Ectodermal cell (in vitro differentiated cells): ENCODE results near the gene CR1L.
"Not testable (repeated sequence)": the region's sequence is repeated elsewhere in the genome, so short reads cannot be mapped to it uniquely, and the experiment has no call there.

ENCODE experiments used
- H3K27ac ChIP-seq: 2 replicates; pipeline ENCODE4 v1.7.0; 2013; ENCODE audit warnings: mild to moderate bottlenecking, low read depth, low read length; ENCODE audit not compliant: insufficient read depth, poor library complexity, severe bottlenecking
- H3K27me3 ChIP-seq: 2 replicates; pipeline ENCODE4 v1.7.0; 2013; ENCODE audit warnings: mild to moderate bottlenecking, low read length; ENCODE audit not compliant: insufficient read depth, control insufficient read depth, poor library complexity, severe bottlenecking
- H3K36me3 ChIP-seq: one replicate; pipeline ENCODE4 v1.7.0; 2013; ENCODE audit warnings: low read length; ENCODE audit not compliant: control insufficient read depth, insufficient read depth
- H3K4me1 ChIP-seq: one replicate; pipeline ENCODE4 v1.7.0; 2013; ENCODE audit warnings: low read length; ENCODE audit not compliant: control insufficient read depth, insufficient read depth
- H3K4me3 ChIP-seq: 2 replicates; pipeline ENCODE4 v1.7.0; 2013; ENCODE audit warnings: low read depth, low read length, control low read depth; ENCODE audit not compliant: insufficient read depth
- H3K9me3 ChIP-seq: 2 replicates; pipeline ENCODE4 v1.7.0; 2013; ENCODE audit warnings: mild to moderate bottlenecking, low read length, moderate library complexity; ENCODE audit not compliant: control insufficient read depth
- WGBS, 2 experiments: methylation state at CpG; one replicate each; pipeline ENCODE4 v1.1.7; 2013; ENCODE audit warnings: missing lambda C conversion rate in 2 of 2; 5-methylcytosine and 5-hydroxymethylcytosine counted together

The CR1L gene

DNA sequence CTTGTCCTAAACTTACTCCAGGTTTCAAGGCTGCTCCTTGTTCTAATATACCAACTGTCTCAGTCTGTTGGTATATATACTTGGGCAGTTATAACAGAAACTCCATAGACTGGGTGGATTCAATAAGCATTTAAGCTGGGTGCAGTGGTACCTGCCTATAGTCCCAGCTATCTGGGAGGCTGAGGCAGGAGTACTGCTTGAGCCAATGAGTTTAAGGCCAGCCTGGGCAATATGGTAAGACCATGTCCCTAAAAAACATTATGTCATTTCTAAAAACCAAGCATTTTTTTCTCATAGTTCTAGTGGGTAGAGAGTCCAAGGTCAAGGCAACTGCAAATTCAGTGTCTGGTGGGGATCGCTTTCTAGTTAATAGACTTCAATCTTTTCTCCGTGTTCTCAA is 17.4 kb upstream of the CR1L start:
- 91 to 100% methylated on average over 2 of the region's 2 CpGs for WGBS, 2 experiments
- no peaks in the 10 kb centered on the region for H3K9me3 ChIP-seq
- no peak overlapping the region for H3K27ac ChIP-seq
- H3K36me3 ChIP-seq, result no peaks in the 10 kb centered on the region
- no peak overlapping the region for H3K4me3 ChIP-seq
- no peaks in the 10 kb centered on the region for H3K4me1 ChIP-seq
- no peaks in the 10 kb centered on the region for H3K27me3 ChIP-seq

DNA sequence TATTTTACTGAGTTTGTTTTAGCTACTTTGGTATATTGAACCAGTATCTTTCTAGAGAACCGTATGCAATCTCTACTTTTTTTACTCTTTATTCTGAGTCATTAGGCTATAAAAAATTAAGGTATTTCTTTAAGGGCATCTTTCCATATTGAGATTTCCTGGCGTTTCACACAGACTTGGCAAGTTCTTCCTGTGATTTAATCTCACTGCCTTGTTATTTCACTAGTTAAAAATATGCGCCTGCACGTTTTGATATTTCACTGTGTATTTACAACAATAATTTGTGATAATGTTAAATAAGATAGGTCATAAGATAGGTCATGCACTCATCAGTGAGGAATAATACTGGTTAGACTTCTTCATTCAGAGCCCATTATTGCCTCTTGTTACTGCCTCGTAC is 16.2 kb upstream of the CR1L start:
- WGBS, 2 experiments, result 92 to 96% methylated on average over 2 to 4 of the region's 5 CpGs
- H3K4me1 ChIP-seq, result no peaks in the 10 kb centered on the region
- H3K9me3 ChIP-seq, result no peaks in the 10 kb centered on the region
- no peak overlapping the region for H3K4me3 ChIP-seq
- H3K36me3 ChIP-seq, result no peaks in the 10 kb centered on the region
- H3K27ac ChIP-seq, result no peak overlapping the region
- H3K27me3 ChIP-seq, result no peaks in the 10 kb centered on the region

- no peaks in the 10 kb centered on the region for H3K9me3 ChIP-seq
- no peaks in the 10 kb centered on the region for H3K27me3 ChIP-seq
- no peaks in the 10 kb centered on the region for H3K4me1 ChIP-seq
- H3K36me3 ChIP-seq, result no peaks in the 10 kb centered on the region
- no peak overlapping the region for H3K27ac ChIP-seq
- H3K4me3 ChIP-seq, result no peak overlapping the region
- 69 to 87% methylated on average over 1 of the region's 1 CpG for WGBS, 2 experiments
Measured at GRCh38 chr1:207631137-207631536, 13.8 kb upstream of the CR1L start.

DNA sequence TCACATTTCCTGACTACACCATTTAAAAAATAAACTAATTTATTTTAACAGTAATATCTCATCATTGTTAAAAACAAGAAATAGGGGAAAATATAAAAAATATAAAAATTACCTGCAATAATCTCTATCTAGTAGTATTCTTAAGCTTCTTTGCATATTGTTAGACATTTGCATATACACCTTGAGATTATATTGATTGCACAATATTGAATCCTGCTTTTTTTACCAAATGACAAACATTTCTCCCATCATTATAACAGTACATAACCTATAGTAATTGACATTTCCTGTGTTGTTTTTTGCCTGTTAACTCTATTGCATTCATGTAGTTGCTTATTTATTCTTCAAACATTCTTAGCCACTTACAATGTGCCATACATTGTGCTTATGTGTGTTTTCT is 11.7 kb upstream of the CR1L start:
- H3K27ac ChIP-seq, result no peak overlapping the region

DNA sequence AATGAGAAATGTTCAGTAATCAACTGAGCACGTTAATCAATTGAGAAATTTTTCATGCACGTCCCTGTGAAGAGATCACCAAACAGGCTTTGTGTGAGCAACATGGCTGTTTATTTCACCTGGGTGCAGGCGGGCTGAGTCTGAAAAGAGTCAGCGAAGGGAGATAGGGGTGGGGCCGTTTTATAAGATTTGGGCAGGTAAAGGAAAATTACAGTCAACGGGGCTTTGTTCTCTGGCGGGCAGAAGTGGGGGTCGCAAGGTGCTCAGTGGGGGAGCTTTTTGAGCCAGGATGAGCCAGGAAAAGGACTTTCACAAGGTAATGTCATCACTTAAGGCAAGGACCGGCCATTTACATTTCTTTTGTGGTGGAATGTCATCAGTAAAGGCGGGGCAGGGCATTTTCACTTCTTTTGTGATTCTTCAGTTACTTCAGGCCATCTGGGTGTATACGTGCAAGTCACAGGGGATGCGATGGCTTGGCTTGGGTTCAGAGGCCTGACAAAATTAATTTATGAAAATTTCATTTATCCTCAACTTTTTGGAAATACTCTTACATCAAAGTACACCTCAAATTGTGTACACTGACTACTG is 11.1 kb upstream of the CR1L start:
- not testable (repeated sequence) for H3K36me3 ChIP-seq, H3K4me3 ChIP-seq

More for the DNA sequence above, 11.7 kb upstream of the CR1L start:
- Histone ChIP-seq H3K27me3 (no peaks in the 10 kb centered on the region), H3K4me1 (no peaks in the 10 kb centered on the region), H3K4me3 (no peak overlapping the region), H3K36me3 (no peaks in the 10 kb centered on the region), H3K9me3 (no peaks in the 10 kb centered on the region)

DNA sequence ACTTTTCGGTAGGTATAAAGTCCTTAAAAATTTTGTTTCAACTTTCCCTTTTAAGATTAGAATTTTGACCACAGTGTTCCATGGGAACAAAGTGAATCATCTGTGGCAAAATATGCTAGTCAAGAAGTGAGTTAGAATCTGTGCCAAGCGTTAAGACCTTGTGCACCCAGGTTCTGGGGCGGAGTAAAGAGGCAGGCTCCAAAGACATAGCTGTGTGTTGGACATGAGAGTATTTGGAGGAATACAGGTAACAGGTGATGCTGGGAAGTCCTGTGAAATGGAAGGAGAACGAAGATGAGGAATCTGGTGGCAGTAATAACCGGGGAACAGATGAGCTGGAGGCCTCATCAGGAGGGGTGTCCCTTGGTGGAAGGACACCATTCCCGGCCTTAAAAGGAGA is 10.6 kb upstream of the CR1L start:
- not testable (repeated sequence) for H3K36me3 ChIP-seq, H3K27me3 ChIP-seq, H3K27ac ChIP-seq, H3K4me3 ChIP-seq, H3K4me1 ChIP-seq, H3K9me3 ChIP-seq
- WGBS, 2 experiments, result 90% methylated on average over 6 of the region's 6 CpGs

More for the DNA sequence above, 11.1 kb upstream of the CR1L start:
- H3K9me3 ChIP-seq, H3K4me1 ChIP-seq, H3K27ac ChIP-seq, H3K27me3 ChIP-seq: not testable (repeated sequence)
- WGBS, 2 experiments, result 30 to 36% methylated on average over 12 of the region's 12 CpGs

DNA sequence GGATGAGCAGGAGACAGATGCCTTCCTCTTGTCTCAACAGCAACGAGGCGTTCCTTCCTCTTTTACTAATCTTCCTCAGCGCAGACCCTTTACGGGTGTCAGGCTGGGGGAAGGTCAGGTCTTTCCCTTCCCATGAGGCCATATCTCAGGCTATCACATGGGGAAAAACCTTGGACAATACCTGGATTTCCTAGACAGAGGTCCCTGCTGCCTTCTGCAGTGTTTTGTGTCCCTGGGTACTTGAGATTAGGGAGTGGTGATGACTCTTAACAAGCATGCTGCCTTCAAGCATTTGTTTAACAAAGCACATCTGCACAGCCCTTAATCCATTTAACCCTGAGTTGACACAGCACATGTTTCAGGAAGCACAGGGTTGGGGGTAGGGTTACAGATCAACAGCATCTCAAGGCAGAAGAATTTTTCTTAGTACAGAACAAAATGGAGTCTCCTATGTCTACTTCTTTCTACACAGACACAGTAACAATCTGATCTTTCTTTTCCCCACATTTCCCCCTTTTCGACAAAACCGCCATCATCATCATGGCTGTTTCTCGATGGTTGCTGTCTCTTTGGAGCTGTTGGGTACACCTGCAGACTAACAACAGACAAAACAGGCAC is 9.3 kb upstream of the CR1L start:
- H3K4me1 ChIP-seq, H3K27me3 ChIP-seq, H3K27ac ChIP-seq, H3K4me3 ChIP-seq, H3K36me3 ChIP-seq, H3K9me3 ChIP-seq: not testable (repeated sequence)
- WGBS, 2 experiments, result 57 to 76% methylated on average over 7 of the region's 7 CpGs

GRCh38 chr1:207638487-207639145 is 6.3 kb upstream of the CR1L start:
- H3K4me1 ChIP-seq, H3K27ac ChIP-seq, H3K27me3 ChIP-seq, H3K36me3 ChIP-seq, H3K4me3 ChIP-seq, H3K9me3 ChIP-seq: not testable (repeated sequence)
- WGBS, 2 experiments, result 73 to 74% methylated on average over 9 of the region's 9 CpGs

DNA sequence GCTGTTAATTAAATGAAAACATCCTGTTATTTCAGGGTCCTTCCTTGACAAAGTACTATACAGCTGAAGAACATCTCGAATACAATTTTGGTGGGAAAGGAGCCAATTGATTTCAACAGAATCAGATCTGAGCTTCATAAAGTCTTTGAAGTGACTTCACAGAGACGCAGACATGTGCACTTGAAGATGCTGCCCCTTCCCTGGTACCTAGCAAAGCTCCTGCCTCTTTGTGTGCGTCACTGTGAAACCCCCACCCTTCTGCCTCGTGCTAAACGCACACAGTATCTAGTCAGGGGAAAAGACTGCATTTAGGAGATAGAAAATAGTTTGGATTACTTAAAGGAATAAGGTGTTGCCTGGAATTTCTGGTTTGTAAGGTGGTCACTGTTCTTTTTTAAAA is 5.6 kb upstream of the CR1L start:
- H3K9me3 ChIP-seq, H3K36me3 ChIP-seq, H3K4me3 ChIP-seq, H3K4me1 ChIP-seq, H3K27ac ChIP-seq, H3K27me3 ChIP-seq: not testable (repeated sequence)
- 88 to 89% methylated on average over 2 to 3 of the region's 5 CpGs for WGBS, 2 experiments

GRCh38 chr1:207644166-207644851 is 624 bp upstream of the CR1L start:
- Histone ChIP-seq H3K36me3 (no peaks in the 10 kb centered on the region), H3K9me3 (no peaks in the 10 kb centered on the region), H3K4me3 (no peak overlapping the region), H3K27ac (no peak overlapping the region), H3K4me1 (peaks cover 1% of the 10 kb centered on the region), H3K27me3 (peaks cover 5% of the 10 kb centered on the region)
- WGBS, 2 experiments, result 73 to 77% methylated on average over 9 of the region's 9 CpGs
